Memory B cell (primary cell): ENCODE results near the gene NR1H3.

Experiments
- ATAC-seq: fragments of 150-1000 bp; cut with Tn5 transposase; 2 replicates; pipeline ENCODE4 v1.10.0; 2021; ENCODE audit warnings: low read depth, mild to moderate bottlenecking, moderate library complexity
- DNase-seq, 2 donors: peaks; one replicate each; pipeline ENCODE4 v3.0.0; 2022; ENCODE audit warnings: low spot score in 2 of 2
- H3K27ac Mint-ChIP-seq: one replicate; pipeline ENCODE4 v1.8.0; 2022; ENCODE audit warnings: mild to moderate bottlenecking, moderate library complexity, mixed read lengths
- H3K27me3 Mint-ChIP-seq: one replicate; pipeline ENCODE4 v1.8.0; 2022; ENCODE audit warnings: mixed read lengths
- H3K36me3 Mint-ChIP-seq: one replicate; pipeline ENCODE4 v1.8.0; 2022; ENCODE audit warnings: mild to moderate bottlenecking, mixed read lengths
- H3K4me1 Mint-ChIP-seq: one replicate; pipeline ENCODE4 v1.8.0; 2022; ENCODE audit warnings: mixed read lengths
- H3K4me3 Mint-ChIP-seq: one replicate; pipeline ENCODE4 v1.8.0; 2022; ENCODE audit warnings: mild to moderate bottlenecking, moderate library complexity, mixed read lengths
- H3K9me3 Mint-ChIP-seq: one replicate; pipeline ENCODE4 v1.8.0; 2022; ENCODE audit warnings: mixed read lengths

NR1H3 gene

GRCh38 chr11:47270331-47271271, 12.8 kb downstream of the NR1H3 start:
- peak overlapping the region; percentile 87 for H3K4me3 Mint-ChIP-seq
- DNase-seq (no peak), ATAC-seq (no peak)
- no peaks in the 10 kb centered on the region for H3K27me3 Mint-ChIP-seq
- no peaks in the 10 kb centered on the region for H3K9me3 Mint-ChIP-seq
- peak overlapping the region; percentile 92 for H3K27ac Mint-ChIP-seq
- H3K4me1 Mint-ChIP-seq = peaks cover 33% of the 10 kb centered on the region
- peaks cover 6% of the 10 kb centered on the region for H3K36me3 Mint-ChIP-seq

GRCh38 chr11:47271328-47271727, 13.5 kb downstream of the NR1H3 start:
- no peaks in the 10 kb centered on the region for H3K27me3 Mint-ChIP-seq
- no peaks in the 10 kb centered on the region for H3K9me3 Mint-ChIP-seq
- H3K36me3 Mint-ChIP-seq = peaks cover 10% of the 10 kb centered on the region
- peaks cover 33% of the 10 kb centered on the region for H3K4me1 Mint-ChIP-seq
- peak overlapping the region; percentile 73 for H3K4me3 Mint-ChIP-seq
- DNase-seq = no peak
- no peak for ATAC-seq
- H3K27ac Mint-ChIP-seq = peak overlapping the region; percentile 92

GRCh38 chr11:47271961-47272661, 14.3 kb downstream of the NR1H3 start:
- Mint-ChIP-seq H3K9me3 (no peaks in the 10 kb centered on the region), H3K4me3 (peak overlapping the region; percentile 71), H3K27ac (peak overlapping the region; percentile 68), H3K36me3 (peaks cover 11% of the 10 kb centered on the region), H3K27me3 (no peaks in the 10 kb centered on the region), H3K4me1 (peaks cover 33% of the 10 kb centered on the region)
- ATAC-seq (no peak), DNase-seq (no peak)

- Mint-ChIP-seq H3K4me1 (peaks cover 33% of the 10 kb centered on the region), H3K27ac (no peak overlapping the region), H3K9me3 (no peaks in the 10 kb centered on the region), H3K27me3 (no peaks in the 10 kb centered on the region), H3K4me3 (peak overlapping the region; percentile 0), H3K36me3 (peaks cover 11% of the 10 kb centered on the region)
- ATAC-seq = no peak
- DNase-seq = no peak
These were observed 14.9 kb downstream of the NR1H3 start for GRCh38 chr11:47272706-47273105.

GRCh38 chr11:47274495-47275235, 16.9 kb downstream of the NR1H3 start:
- no peak for DNase-seq

GRCh38 chr11:47276923-47277322, 19.1 kb downstream of the NR1H3 start:
- Mint-ChIP-seq H3K27me3 (no peaks in the 10 kb centered on the region), H3K27ac (no peak overlapping the region), H3K9me3 (no peaks in the 10 kb centered on the region), H3K4me1 (peaks cover 15% of the 10 kb centered on the region), H3K36me3 (peaks cover 18% of the 10 kb centered on the region), H3K4me3 (no peak overlapping the region)
- ATAC-seq (no peak), DNase-seq (no peak)

More at GRCh38 chr11:47274495-47275235, 16.9 kb downstream of the NR1H3 start:
- peaks cover 13% of the 10 kb centered on the region for H3K36me3 Mint-ChIP-seq
- no peaks in the 10 kb centered on the region for H3K27me3 Mint-ChIP-seq
- no peaks in the 10 kb centered on the region for H3K9me3 Mint-ChIP-seq
- H3K27ac Mint-ChIP-seq = no peak overlapping the region
- H3K4me1 Mint-ChIP-seq = peaks cover 22% of the 10 kb centered on the region
- no peak overlapping the region for H3K4me3 Mint-ChIP-seq
- ATAC-seq = no peak

- DNase-seq = no peak
- H3K4me1 Mint-ChIP-seq = peaks cover 6% of the 10 kb centered on the region
- no peak overlapping the region for H3K27ac Mint-ChIP-seq
- H3K9me3 Mint-ChIP-seq = no peaks in the 10 kb centered on the region
- H3K27me3 Mint-ChIP-seq = no peaks in the 10 kb centered on the region
- H3K4me3 Mint-ChIP-seq = no peak overlapping the region
- ATAC-seq = no peak
- peaks cover 24% of the 10 kb centered on the region for H3K36me3 Mint-ChIP-seq
These were observed 20.3 kb downstream of the NR1H3 start for GRCh38 chr11:47278058-47278457.

GRCh38 chr11:47278769-47279168, 21.0 kb downstream of the NR1H3 start:
- Mint-ChIP-seq H3K36me3 (peaks cover 24% of the 10 kb centered on the region), H3K4me1 (peaks cover 6% of the 10 kb centered on the region), H3K27me3 (no peaks in the 10 kb centered on the region), H3K27ac (no peak overlapping the region), H3K4me3 (no peak overlapping the region), H3K9me3 (no peaks in the 10 kb centered on the region)
- ATAC-seq (no peak), DNase-seq (no peak)

GRCh38 chr11:47280099-47280498, 22.3 kb downstream of the NR1H3 start:
- ATAC-seq (no peak), DNase-seq (no peak)
- H3K36me3 Mint-ChIP-seq = peaks cover 24% of the 10 kb centered on the region
- H3K4me3 Mint-ChIP-seq = no peak overlapping the region
- H3K27me3 Mint-ChIP-seq = no peaks in the 10 kb centered on the region
- H3K27ac Mint-ChIP-seq = no peak overlapping the region
- no peaks in the 10 kb centered on the region for H3K9me3 Mint-ChIP-seq
- peaks cover 4% of the 10 kb centered on the region for H3K4me1 Mint-ChIP-seq

- H3K4me3 Mint-ChIP-seq = no peak overlapping the region
- peaks cover 4% of the 10 kb centered on the region for H3K4me1 Mint-ChIP-seq
- no peak for ATAC-seq
- H3K27me3 Mint-ChIP-seq = no peaks in the 10 kb centered on the region
- no peaks in the 10 kb centered on the region for H3K9me3 Mint-ChIP-seq
- DNase-seq = no peak
- no peak overlapping the region for H3K27ac Mint-ChIP-seq
- peaks cover 29% of the 10 kb centered on the region for H3K36me3 Mint-ChIP-seq
These were observed 23.1 kb downstream of the NR1H3 start for GRCh38 chr11:47280860-47281259.

- Mint-ChIP-seq H3K9me3 (no peaks in the 10 kb centered on the region), H3K27me3 (no peaks in the 10 kb centered on the region), H3K36me3 (peaks cover 29% of the 10 kb centered on the region), H3K4me1 (peaks cover 4% of the 10 kb centered on the region), H3K27ac (no peak overlapping the region), H3K4me3 (no peak overlapping the region)
- ATAC-seq = no peak
- no peak for DNase-seq
These were observed 24.7 kb downstream of the NR1H3 start for GRCh38 chr11:47282462-47282861.

GRCh38 chr11:47284151-47284550, 26.4 kb downstream of the NR1H3 start:
- H3K9me3 Mint-ChIP-seq = no peaks in the 10 kb centered on the region
- no peaks in the 10 kb centered on the region for H3K27me3 Mint-ChIP-seq
- peaks cover 35% of the 10 kb centered on the region for H3K36me3 Mint-ChIP-seq
- no peak for ATAC-seq
- DNase-seq = no peak
- H3K27ac Mint-ChIP-seq = no peak overlapping the region
- H3K4me3 Mint-ChIP-seq = no peak overlapping the region
- H3K4me1 Mint-ChIP-seq = peaks cover 4% of the 10 kb centered on the region

- ATAC-seq (no peak), DNase-seq (no peak)
- no peaks in the 10 kb centered on the region for H3K4me1 Mint-ChIP-seq
- H3K27me3 Mint-ChIP-seq = no peaks in the 10 kb centered on the region
- no peaks in the 10 kb centered on the region for H3K9me3 Mint-ChIP-seq
- peaks cover 47% of the 10 kb centered on the region for H3K36me3 Mint-ChIP-seq
- no peak overlapping the region for H3K4me3 Mint-ChIP-seq
- H3K27ac Mint-ChIP-seq = no peak overlapping the region
These were observed 28.4 kb downstream of the NR1H3 start for GRCh38 chr11:47285969-47286770.
